A549 (cell line): ENCODE data around the gene OLFML3.

Source experiments
- CTCF ChIP-seq: fragments of >200 bp; sonication (Bioruptor Twin); formaldehyde crosslinking; IDR thresholded peaks from 3 replicates; pipeline ENCODE4 v1.5.1; 2016
- REST ChIP-seq: fragments of 200-600 bp; sonication (generic); IDR thresholded peaks from 2 replicates; pipeline ENCODE4 v1.6.1; 2016; ENCODE audit warnings: antibody characterized with exemption, mild to moderate bottlenecking, moderate library complexity

GRCh38 chr1:113984710-113985109 lies 5.4 kb downstream of the OLFML3 start:
- TF ChIP-seq CTCF, result no peak
- TF ChIP-seq REST, result no peak
